Gastrocnemius medialis (tissue), 4 donors: Measurements from ENCODE around the gene EPHB4. TPM values are rescaled to one million over a fixed set of nuclear protein-coding genes. Genes with fewer than 3 reads are reported as not detected.
"Not testable (repeated sequence)": the region's sequence is repeated elsewhere in the genome, so short reads cannot be mapped to it uniquely, and the experiment has no call there.

Experiments used
- ATAC-seq, 2 donors: fragments of 150-250 bp; one replicate each; pipeline ENCODE4 v1.9.1; 2016
- DNase-seq, 2 donors: peaks; one replicate each; pipeline ENCODE4 v3.0.0-alpha.2; 2019
- H3K27ac ChIP-seq, 4 donors: fragments of 200-600 bp; sonication (generic); 1 replicate in 1 of 4; 2 replicates in 3 of 4; pipeline ENCODE4 v1.5.1; 2016 to 2018; ENCODE audit warnings: mild to moderate bottlenecking in 2 of 4, moderate library complexity in 1 of 4
- H3K27me3 ChIP-seq, 3 donors: fragments of 200-600 bp; sonication (generic) in 2 of 3; 1 replicate in 1 of 3; 2 replicates in 2 of 3; pipeline versions ENCODE4 v1.5.1 to v1.6.0; 2016 to 2019; ENCODE audit warnings: mild to moderate bottlenecking in 1 of 3, moderate library complexity in 1 of 3
- H3K36me3 ChIP-seq, 2 donors: fragments of 200-600 bp; sonication (generic) in 1 of 2; one replicate each; pipeline ENCODE4 v1.5.1; 2017 to 2018
- H3K4me1 ChIP-seq, 2 donors: fragments of 200-600 bp; sonication (generic) in 1 of 2; one replicate each; pipeline ENCODE4 v1.5.1; 2016 to 2017; ENCODE audit warnings: mild to moderate bottlenecking in 2 of 2
- H3K4me3 ChIP-seq, 4 donors: fragments of 200-600 bp; sonication (generic) in 3 of 4; 1 replicate in 1 of 4; 2 replicates in 3 of 4; pipeline ENCODE4 v1.5.1; 2016 to 2019; ENCODE audit warnings: mild to moderate bottlenecking in 2 of 4
- H3K9me3 ChIP-seq, 3 donors: fragments of 200-600 bp; sonication (generic) in 2 of 3; 1 replicate in 1 of 3; 2 replicates in 2 of 3; pipeline ENCODE4 v1.5.1; 2016 to 2019
- CTCF ChIP-seq, 5 experiments: fragments of 450-650 bp in 3 of 5; fragments of 200-600 bp in 2 of 5; sonication (generic) in 2 of 5; IDR thresholded peaks in 4 of 5; conservative IDR thresholded peaks in 1 of 5; 1 replicate in 4 of 5; 2 replicates in 1 of 5; pipeline ENCODE4 v1.5.1; 2016 to 2019; ENCODE audit warnings: antibody characterized with exemption in 5 of 5, mild to moderate bottlenecking in 3 of 5, moderate library complexity in 3 of 5
- POLR2A ChIP-seq, 2 donors: fragments of 450-650 bp; IDR thresholded peaks; one replicate each; pipeline ENCODE4 v1.6.1; 2017; ENCODE audit warnings: antibody characterized with exemption in 2 of 2, mild to moderate bottlenecking in 2 of 2, moderate library complexity in 2 of 2
- in situ Hi-C, 4 donors: fragments of 200-750 bp; cut with MboI; loops; one replicate each; pipeline versions ENCODE4 v1.15.0 to v1.8.0; 2017; ENCODE audit warnings: low sequenced_read_pairs in 4 of 4
- intact Hi-C: fragments of 100-400 bp; cut with DNase I; formaldehyde crosslinking; loops from one replicate; pipeline ENCODE4 v1.15.1; 2023; ENCODE audit warnings: low total_unique reads
- total RNA-seq, 4 donors: library from RNA; depleted of rRNA; stranded (reverse); fragments of >200 nt; gene quantifications; one replicate each; pipeline versions ENCODE4 v1.1.0 to v1.2.3, GENCODE V29; 2016

Gene EPHB4
- total RNA-seq, 4 donors from 2014 or later: 6.3 to 16.2 (median 12.3) TPM

GRCh38 chr7:100763556-100764140 is 63.7 kb downstream of the EPHB4 start:
- DNase-seq: no peak
- no peaks in the 10 kb centered on the region for H3K4me1 ChIP-seq
- ATAC-seq: no peak
- H3K27ac ChIP-seq: no peak overlapping the region
- H3K36me3 ChIP-seq: no peaks in the 10 kb centered on the region
- H3K9me3 ChIP-seq: no peaks in the 10 kb centered on the region
- TF ChIP-seq POLR2A (IDR thresholded peaks at IDR 0.05): no peak
- TF ChIP-seq CTCF (IDR thresholded peaks at IDR 0.05 in 4 of 5, conservative IDR thresholded peaks at IDR 0.05 in 1 of 5): no peak
- no peak overlapping the region for H3K4me3 ChIP-seq
- in situ Hi-C loops (no loop called here), intact Hi-C loops (no loop called here)
- H3K27me3 ChIP-seq: no peaks in the 10 kb centered on the region

GRCh38 chr7:100762841-100763240 is 64.5 kb downstream of the EPHB4 start:
- H3K9me3 ChIP-seq, H3K27me3 ChIP-seq, H3K4me1 ChIP-seq, ATAC-seq, intact Hi-C loops, DNase-seq, H3K36me3 ChIP-seq, in situ Hi-C loops, H3K4me3 ChIP-seq, H3K27ac ChIP-seq: not testable (repeated sequence)

- no peaks in the 10 kb centered on the region for H3K4me1 ChIP-seq
- no peaks in the 10 kb centered on the region for H3K9me3 ChIP-seq
- in situ Hi-C loops (no loop called here), intact Hi-C loops (no loop called here)
- ATAC-seq: no peak
- peaks cover 0 to 4% (median 0%) of the 10 kb centered on the region in 3 donors for H3K27me3 ChIP-seq
- DNase-seq: no peak
- H3K36me3 ChIP-seq: no peaks in the 10 kb centered on the region
- H3K4me3 ChIP-seq: no peak overlapping the region
- TF ChIP-seq POLR2A (IDR thresholded peaks at IDR 0.05) (no peak), CTCF (IDR thresholded peaks at IDR 0.05 in 4 of 5, conservative IDR thresholded peaks at IDR 0.05 in 1 of 5) (no peak)
- no peak overlapping the region for H3K27ac ChIP-seq
Observed at GRCh38 chr7:100759357-100760171, 67.8 kb downstream of the EPHB4 start.

- TF ChIP-seq POLR2A (IDR thresholded peaks at IDR 0.05): no peak
- TF ChIP-seq CTCF (IDR thresholded peaks at IDR 0.05 in 4 of 5, conservative IDR thresholded peaks at IDR 0.05 in 1 of 5): no peak
- no peak for ATAC-seq
- intact Hi-C loops: no loop called here
Observed at GRCh38 chr7:100753750-100754149, 73.6 kb downstream of the EPHB4 start.

GRCh38 chr7:100752994-100753393 is 74.3 kb downstream of the EPHB4 start:
- Histone ChIP-seq H3K36me3 (no peaks in the 10 kb centered on the region), H3K4me3 (no peak overlapping the region), H3K27ac (no peak overlapping the region), H3K4me1 (no peaks in the 10 kb centered on the region), H3K9me3 (no peaks in the 10 kb centered on the region), H3K27me3 (peaks cover 8 to 20% (median 14%) of the 10 kb centered on the region in 3 donors)
- TF ChIP-seq POLR2A (IDR thresholded peaks at IDR 0.05) (no peak), CTCF (IDR thresholded peaks at IDR 0.05 in 4 of 5, conservative IDR thresholded peaks at IDR 0.05 in 1 of 5) (no peak)
- intact Hi-C loops (no loop called here), in situ Hi-C loops (no loop called here)
- DNase-seq (no peak), ATAC-seq (no peak)

More at GRCh38 chr7:100753750-100754149, 73.6 kb downstream of the EPHB4 start:
- Histone ChIP-seq H3K27ac (no peak overlapping the region), H3K4me3 (no peak overlapping the region), H3K27me3 (peaks cover 12 to 15% (median 14%) of the 10 kb centered on the region in 3 donors), H3K9me3 (no peaks in the 10 kb centered on the region), H3K4me1 (no peaks in the 10 kb centered on the region), H3K36me3 (no peaks in the 10 kb centered on the region)
- DNase-seq: no peak
- in situ Hi-C loops: no loop called here
